Measurements from ENCODE around the gene PLEKHG2.

The PLEKHG2 gene

DNA sequence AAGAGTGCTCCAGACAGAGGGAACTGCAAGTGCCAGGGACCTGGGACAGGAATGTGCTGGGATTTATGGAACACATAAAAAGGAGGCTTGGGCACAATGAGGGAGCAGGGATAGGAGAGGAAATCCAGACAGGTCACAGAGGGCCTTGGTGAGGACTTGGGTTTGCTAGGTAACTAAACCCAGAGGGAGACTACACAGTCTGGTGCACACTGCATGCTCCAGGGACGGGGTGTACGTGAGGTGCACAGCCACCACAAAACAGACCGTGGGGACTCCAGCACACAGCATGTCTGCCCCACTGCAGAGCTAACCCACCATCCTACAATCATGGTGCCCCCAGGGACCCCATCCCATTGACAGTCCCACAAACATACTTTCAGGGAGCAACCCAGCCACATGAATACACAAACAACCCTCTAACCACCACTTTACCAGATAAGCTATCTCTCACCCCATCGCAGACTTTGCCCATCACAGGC is 11.4 kb upstream of the PLEKHG2 start:
- Histone ChIP-seq H3K9me3 (ENCODE audit: severe bottlenecking) (no peaks in the 10 kb centered on the region), H3K27ac (no peak overlapping the region), H3K36me3 (peaks cover 6% of the 10 kb centered on the region), H3K27me3 (ENCODE audit: insufficient read depth, low read depth, severe bottlenecking) (no peaks in the 10 kb centered on the region), H3K4me3 (ENCODE audit: low read depth, low read length) (no peak overlapping the region)
- DNase-seq = no peak
- TF ChIP-seq, protein P1, sequence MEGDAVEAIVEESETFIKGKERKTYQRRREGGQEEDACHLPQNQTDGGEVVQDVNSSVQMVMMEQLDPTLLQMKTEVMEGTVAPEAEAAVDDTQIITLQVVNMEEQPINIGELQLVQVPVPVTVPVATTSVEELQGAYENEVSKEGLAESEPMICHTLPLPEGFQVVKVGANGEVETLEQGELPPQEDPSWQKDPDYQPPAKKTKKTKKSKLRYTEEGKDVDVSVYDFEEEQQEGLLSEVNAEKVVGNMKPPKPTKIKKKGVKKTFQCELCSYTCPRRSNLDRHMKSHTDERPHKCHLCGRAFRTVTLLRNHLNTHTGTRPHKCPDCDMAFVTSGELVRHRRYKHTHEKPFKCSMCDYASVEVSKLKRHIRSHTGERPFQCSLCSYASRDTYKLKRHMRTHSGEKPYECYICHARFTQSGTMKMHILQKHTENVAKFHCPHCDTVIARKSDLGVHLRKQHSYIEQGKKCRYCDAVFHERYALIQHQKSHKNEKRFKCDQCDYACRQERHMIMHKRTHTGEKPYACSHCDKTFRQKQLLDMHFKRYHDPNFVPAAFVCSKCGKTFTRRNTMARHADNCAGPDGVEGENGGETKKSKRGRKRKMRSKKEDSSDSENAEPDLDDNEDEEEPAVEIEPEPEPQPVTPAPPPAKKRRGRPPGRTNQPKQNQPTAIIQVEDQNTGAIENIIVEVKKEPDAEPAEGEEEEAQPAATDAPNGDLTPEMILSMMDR (IDR thresholded peaks at IDR 0.05; ENCODE audit: low read depth, low read length) = no peak

DNA sequence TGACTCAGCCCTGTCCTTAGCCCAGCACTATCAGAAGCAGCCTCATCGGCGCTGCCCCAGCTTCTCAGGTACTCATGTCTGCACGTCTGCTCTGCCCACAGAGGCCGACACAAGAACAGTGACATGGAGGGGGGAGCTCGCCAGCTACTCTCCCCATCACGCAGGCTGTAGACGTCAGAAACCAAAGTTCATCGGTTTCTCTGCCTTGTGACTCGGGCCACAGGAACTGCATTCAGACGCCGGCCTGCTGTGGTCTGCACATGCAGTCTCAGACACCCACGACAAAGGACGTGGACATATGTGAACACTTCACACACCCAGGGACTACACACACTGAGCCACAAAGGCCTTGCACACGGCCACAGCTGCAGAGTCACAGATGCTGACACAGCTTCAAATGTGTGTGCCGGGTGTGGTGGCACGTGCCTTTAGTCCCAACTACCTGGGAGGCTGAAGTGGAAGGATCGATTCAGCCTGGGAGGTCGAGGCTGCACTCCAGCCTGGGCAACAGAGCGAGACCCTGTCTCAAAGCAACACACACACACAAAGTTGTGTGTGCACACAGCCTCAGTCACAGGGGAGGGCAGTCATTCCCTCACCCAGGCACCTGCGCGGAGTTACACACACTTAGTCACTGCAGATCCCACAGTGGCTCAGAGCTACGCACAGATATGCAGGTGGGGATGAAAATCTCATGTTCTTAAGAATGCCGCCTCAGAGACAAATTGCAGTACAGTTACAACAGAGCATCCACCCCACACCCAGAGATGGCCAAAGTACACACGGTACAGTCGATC is 10.7 kb upstream of the PLEKHG2 start:
- peaks cover 6% of the 10 kb centered on the region for H3K36me3 ChIP-seq

DNA sequence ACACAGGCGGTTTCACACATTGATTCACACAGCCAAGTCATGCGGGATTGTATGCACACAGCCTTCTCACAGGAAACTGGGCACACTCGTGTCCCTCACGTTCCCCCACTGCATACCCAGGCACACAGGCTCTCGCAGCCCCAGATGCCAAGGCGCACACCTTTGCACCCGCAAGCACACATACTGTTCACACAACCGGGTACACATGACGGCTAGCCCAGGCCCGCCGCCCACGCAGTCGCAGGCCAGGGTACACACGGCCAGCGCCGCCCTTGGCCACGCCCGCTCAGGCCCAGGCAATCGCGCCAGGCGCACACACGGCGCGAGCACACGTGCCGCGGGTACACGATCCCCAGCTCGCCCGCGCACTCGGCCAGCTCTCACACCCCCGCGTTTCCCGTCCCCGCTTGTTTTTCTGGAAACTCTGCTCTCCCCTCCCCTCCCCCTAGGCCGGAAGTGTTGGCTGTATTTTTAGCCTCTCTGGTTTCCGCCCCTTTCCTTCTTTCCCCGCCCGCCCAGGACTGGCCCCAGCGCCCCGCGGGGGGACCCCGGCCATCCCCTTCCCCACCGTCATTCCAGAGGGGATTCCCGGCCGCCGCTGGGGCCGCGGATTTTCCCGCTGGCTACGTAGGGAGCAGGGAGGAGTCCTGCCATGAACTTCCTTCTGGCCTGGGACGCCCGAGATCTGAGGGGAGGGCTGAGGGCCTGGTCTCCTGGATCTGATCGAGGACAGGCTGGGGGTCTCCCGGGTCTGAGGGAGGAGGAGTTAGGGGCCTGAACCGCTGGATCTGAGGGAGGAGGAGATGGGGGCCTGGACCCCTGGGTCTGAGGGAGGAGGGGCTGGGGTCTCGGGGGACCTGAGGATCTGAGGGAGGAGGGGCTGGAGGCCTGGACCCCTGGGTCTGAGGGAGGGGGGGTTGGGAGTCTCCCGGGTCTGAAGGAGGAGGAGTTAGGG is 9.8 kb upstream of the PLEKHG2 start:
- Histone ChIP-seq H3K36me3 (peaks cover 6% of the 10 kb centered on the region), H3K9me3 (ENCODE audit: severe bottlenecking) (no peaks in the 10 kb centered on the region), H3K4me3 (ENCODE audit: low read depth, low read length) (peak overlapping the region; percentile 68), H3K27me3 (ENCODE audit: insufficient read depth, low read depth, severe bottlenecking) (no peaks in the 10 kb centered on the region), H3K27ac (peak overlapping the region; percentile 87)
- TF ChIP-seq, protein P1 (IDR thresholded peaks at IDR 0.05; ENCODE audit: low read depth, low read length) = no peak
- DNase-seq = peak; percentile 81

More for the DNA sequence above, 10.7 kb upstream of the PLEKHG2 start:
- DNase-seq = no peak
- Histone ChIP-seq H3K27ac (peak overlapping the region; percentile 87), H3K9me3 (ENCODE audit: severe bottlenecking) (no peaks in the 10 kb centered on the region), H3K27me3 (ENCODE audit: insufficient read depth, low read depth, severe bottlenecking) (no peaks in the 10 kb centered on the region), H3K4me3 (ENCODE audit: low read depth, low read length) (no peak overlapping the region)
- TF ChIP-seq, protein P1 (IDR thresholded peaks at IDR 0.05; ENCODE audit: low read depth, low read length) = no peak

DNA sequence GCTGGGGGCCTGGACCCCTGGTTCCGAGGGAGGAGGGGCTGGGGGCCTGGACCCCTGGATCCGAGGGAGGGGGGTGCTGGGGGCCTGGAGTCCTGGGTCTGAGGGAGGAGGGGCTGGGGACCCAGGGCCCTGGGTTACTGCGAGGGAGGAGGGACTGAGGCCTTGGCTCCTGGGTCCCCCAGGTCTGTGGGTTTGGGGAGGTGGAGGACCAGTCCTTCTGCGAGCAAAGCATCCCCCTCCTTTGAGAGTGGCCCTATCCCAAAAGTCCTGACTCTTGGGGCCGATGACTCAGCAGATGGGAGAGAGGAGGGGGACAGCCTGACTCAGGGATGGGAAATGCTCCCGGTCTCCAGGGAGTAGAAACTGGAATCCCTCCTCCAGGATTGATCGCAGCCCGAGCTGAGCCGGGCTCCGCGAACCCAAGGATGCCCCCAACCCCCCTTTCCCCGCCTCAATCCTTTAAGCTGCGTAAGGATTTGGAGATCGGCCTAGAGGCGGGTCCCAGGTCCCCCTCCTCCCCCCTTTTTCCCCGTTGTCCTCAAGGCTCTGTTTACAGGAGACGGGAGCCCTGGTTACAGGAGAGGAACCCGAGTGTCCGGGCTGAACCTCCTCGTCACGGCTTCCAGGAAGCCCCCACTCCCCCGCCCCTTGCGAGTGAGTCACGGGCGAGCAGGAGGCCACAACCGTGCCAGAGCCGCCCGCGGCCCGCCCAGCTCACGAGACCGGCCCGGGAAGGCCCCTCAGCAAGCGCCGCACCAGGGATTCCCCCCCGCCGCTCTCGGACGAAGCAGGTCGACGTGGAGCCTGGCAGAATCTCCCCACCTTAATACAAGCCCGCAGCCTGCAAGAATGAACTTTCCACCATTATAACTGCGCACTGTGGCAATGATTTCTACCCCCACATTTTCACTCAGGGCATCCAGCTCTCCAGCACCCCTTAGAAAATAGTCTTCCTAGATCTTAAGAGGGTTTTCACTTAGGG is 8.8 kb upstream of the PLEKHG2 start:
- peak overlapping the region; percentile 68 for H3K4me3 ChIP-seq (ENCODE audit: low read depth, low read length)
- no peaks in the 10 kb centered on the region for H3K9me3 ChIP-seq (ENCODE audit: severe bottlenecking)
- TF ChIP-seq, protein P1 (IDR thresholded peaks at IDR 0.05; ENCODE audit: low read depth, low read length) = no peak
- peak overlapping the region; percentile 87 for H3K27ac ChIP-seq
- DNase-seq = peak; percentile 94
- H3K36me3 ChIP-seq = peaks cover 5% of the 10 kb centered on the region
- H3K27me3 ChIP-seq (ENCODE audit: insufficient read depth, low read depth, severe bottlenecking) = no peaks in the 10 kb centered on the region
